ENCODE measurements around the gene SLC6A11.

Gene SLC6A11

DNA sequence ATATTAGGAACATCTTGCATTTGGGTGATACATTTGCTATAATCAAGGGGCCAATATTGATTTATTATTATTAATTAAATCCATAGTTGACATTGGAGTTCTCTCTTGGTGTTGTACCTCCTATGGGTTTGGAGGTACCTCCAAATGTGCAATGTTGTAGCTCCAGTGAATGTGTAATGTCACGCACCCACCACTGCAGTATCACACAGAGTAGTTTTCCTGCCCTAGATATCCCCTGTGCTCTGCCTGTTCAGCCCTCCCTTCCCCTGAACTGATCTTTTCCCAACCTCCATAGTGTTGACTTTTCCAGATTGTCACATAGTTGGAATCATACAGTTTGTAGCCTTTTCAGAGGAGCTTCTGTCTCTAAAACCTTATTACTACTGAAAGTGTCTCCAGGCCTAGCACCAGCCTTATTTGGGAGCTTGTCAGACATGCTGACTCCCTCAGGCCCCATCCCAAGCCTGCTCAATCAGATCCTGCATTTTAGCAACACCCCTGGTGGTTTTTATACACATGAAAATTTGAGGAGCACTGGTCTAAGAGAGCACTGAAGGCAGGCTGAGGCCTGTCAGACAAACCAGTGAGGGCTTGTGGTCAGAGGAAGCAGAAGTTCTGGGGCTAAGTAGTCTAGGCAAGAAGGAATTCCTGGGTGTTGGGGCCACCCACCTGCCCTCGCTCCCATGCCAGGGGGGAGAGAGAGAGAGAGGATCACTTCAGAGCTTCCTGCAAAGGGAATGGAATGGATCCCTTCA, 73.4 kb downstream of the SLC6A11 start:
- Histone ChIP-seq H3K4me3 (ENCODE audit: low read depth, low read length) (no peak overlapping the region), H3K27me3 (ENCODE audit: insufficient read depth, low read depth, severe bottlenecking) (no peaks in the 10 kb centered on the region), H3K36me3 (no peaks in the 10 kb centered on the region), H3K9me3 (ENCODE audit: severe bottlenecking) (peaks cover 7% of the 10 kb centered on the region), H3K27ac (no peak overlapping the region)
- TF ChIP-seq, protein P1, sequence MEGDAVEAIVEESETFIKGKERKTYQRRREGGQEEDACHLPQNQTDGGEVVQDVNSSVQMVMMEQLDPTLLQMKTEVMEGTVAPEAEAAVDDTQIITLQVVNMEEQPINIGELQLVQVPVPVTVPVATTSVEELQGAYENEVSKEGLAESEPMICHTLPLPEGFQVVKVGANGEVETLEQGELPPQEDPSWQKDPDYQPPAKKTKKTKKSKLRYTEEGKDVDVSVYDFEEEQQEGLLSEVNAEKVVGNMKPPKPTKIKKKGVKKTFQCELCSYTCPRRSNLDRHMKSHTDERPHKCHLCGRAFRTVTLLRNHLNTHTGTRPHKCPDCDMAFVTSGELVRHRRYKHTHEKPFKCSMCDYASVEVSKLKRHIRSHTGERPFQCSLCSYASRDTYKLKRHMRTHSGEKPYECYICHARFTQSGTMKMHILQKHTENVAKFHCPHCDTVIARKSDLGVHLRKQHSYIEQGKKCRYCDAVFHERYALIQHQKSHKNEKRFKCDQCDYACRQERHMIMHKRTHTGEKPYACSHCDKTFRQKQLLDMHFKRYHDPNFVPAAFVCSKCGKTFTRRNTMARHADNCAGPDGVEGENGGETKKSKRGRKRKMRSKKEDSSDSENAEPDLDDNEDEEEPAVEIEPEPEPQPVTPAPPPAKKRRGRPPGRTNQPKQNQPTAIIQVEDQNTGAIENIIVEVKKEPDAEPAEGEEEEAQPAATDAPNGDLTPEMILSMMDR (IDR thresholded peaks at IDR 0.05; ENCODE audit: low read depth, low read length), result no peak
- no peak for DNase-seq

- peaks cover 7% of the 10 kb centered on the region for H3K9me3 ChIP-seq (ENCODE audit: severe bottlenecking)
- no peak overlapping the region for H3K4me3 ChIP-seq (ENCODE audit: low read depth, low read length)
- no peaks in the 10 kb centered on the region for H3K36me3 ChIP-seq
- H3K27ac ChIP-seq, result no peak overlapping the region
- TF ChIP-seq, protein P1 (IDR thresholded peaks at IDR 0.05; ENCODE audit: low read depth, low read length), result no peak
- H3K27me3 ChIP-seq (ENCODE audit: insufficient read depth, low read depth, severe bottlenecking), result no peaks in the 10 kb centered on the region
- DNase-seq, result no peak
These were observed 74.6 kb downstream of the SLC6A11 start for GRCh38 chr3:10890665-10891064.

DNA sequence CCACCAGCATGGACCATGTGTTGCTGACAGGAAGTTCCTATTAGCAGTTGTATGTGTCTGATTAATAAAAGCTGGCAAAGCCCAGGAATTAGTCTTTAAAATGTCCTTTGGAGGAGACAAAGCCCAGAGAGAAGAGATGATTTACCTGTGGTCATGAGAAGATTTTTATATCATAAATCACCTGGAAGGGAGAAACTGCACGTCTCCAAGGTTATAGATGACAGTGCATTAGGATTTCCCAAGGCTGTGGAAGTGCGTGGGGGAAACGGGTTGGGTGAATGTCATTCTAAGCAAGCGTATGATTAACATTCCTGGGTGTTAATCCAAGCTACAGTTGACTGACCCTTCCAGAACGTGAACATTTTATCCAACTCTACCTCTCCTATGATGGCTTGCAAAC, 76.6 kb downstream of the SLC6A11 start:
- Histone ChIP-seq H3K36me3 (no peaks in the 10 kb centered on the region), H3K27me3 (ENCODE audit: insufficient read depth, low read depth, severe bottlenecking) (no peaks in the 10 kb centered on the region), H3K27ac (no peak overlapping the region), H3K4me3 (ENCODE audit: low read depth, low read length) (no peak overlapping the region), H3K9me3 (ENCODE audit: severe bottlenecking) (peaks cover 7% of the 10 kb centered on the region)
- DNase-seq, result no peak
- TF ChIP-seq, protein P1 (IDR thresholded peaks at IDR 0.05; ENCODE audit: low read depth, low read length), result no peak

GRCh38 chr3:10901296-10901945, 85.4 kb downstream of the SLC6A11 start:
- TF ChIP-seq, protein P1 (IDR thresholded peaks at IDR 0.05; ENCODE audit: low read depth, low read length), result no peak
- no peak for DNase-seq
- Histone ChIP-seq H3K27ac (no peak overlapping the region), H3K36me3 (no peaks in the 10 kb centered on the region), H3K27me3 (ENCODE audit: insufficient read depth, low read depth, severe bottlenecking) (no peaks in the 10 kb centered on the region), H3K9me3 (ENCODE audit: severe bottlenecking) (peaks cover 9% of the 10 kb centered on the region), H3K4me3 (ENCODE audit: low read depth, low read length) (no peak overlapping the region)

GRCh38 chr3:10907262-10907661, 91.2 kb downstream of the SLC6A11 start:
- DNase-seq, result no peak
- TF ChIP-seq, protein P1 (IDR thresholded peaks at IDR 0.05; ENCODE audit: low read depth, low read length), result no peak
- H3K27ac ChIP-seq, result no peak overlapping the region
- peaks cover 13% of the 10 kb centered on the region for H3K9me3 ChIP-seq (ENCODE audit: severe bottlenecking)
- H3K27me3 ChIP-seq (ENCODE audit: insufficient read depth, low read depth, severe bottlenecking), result no peaks in the 10 kb centered on the region
- H3K36me3 ChIP-seq, result no peaks in the 10 kb centered on the region
- H3K4me3 ChIP-seq (ENCODE audit: low read depth, low read length), result no peak overlapping the region
